Neural cell (in vitro differentiated cells): ENCODE data around the gene UQCC2.

Source experiments
- EP300 ChIP-seq: fragments of 450-650 bp; conservative IDR thresholded peaks from 2 replicates; pipeline ENCODE4 v1.6.1; 2014; ENCODE audit warnings: antibody characterized with exemption, mild to moderate bottlenecking, moderate library complexity; ENCODE audit not compliant: poor library complexity, severe bottlenecking
- TF ChIP-seq, protein P1 (sequence below): fragments of 450-650 bp; IDR thresholded peaks from 2 replicates; pipeline ENCODE4 v1.5.1; 2014; ENCODE audit warnings: antibody characterized with exemption, mild to moderate bottlenecking, moderate library complexity; ENCODE audit not compliant: poor library complexity, severe bottlenecking
- TF ChIP-seq, protein P2 (sequence below): IDR thresholded peaks from 2 replicates; pipeline ENCODE4 v1.6.1; 2012; ENCODE audit warnings: borderline replicate concordance

DNA sequence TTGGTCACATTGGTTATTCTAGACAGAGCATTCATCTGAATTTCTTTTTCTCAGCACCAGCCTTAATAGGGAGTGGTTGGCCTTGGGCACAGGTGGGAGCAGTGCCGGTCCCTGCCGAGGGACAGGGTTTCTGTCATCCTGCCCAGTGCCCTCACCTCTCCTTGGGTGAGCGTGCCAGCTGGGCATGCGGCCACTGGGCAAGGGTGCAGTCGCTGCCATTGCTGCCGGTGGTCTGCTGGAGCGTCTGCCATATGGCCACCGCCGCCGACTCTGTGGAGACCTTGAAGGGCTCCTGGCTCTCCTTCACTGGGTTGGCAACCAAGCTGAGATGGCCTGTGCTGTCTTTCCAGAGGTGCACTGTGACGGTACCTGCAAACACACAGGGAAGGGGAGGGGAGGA lies 16.4 kb upstream of the UQCC2 start:
- TF ChIP-seq, protein P1, sequence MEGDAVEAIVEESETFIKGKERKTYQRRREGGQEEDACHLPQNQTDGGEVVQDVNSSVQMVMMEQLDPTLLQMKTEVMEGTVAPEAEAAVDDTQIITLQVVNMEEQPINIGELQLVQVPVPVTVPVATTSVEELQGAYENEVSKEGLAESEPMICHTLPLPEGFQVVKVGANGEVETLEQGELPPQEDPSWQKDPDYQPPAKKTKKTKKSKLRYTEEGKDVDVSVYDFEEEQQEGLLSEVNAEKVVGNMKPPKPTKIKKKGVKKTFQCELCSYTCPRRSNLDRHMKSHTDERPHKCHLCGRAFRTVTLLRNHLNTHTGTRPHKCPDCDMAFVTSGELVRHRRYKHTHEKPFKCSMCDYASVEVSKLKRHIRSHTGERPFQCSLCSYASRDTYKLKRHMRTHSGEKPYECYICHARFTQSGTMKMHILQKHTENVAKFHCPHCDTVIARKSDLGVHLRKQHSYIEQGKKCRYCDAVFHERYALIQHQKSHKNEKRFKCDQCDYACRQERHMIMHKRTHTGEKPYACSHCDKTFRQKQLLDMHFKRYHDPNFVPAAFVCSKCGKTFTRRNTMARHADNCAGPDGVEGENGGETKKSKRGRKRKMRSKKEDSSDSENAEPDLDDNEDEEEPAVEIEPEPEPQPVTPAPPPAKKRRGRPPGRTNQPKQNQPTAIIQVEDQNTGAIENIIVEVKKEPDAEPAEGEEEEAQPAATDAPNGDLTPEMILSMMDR: no peak
- no peak for TF ChIP-seq EP300
- TF ChIP-seq, protein P2, sequence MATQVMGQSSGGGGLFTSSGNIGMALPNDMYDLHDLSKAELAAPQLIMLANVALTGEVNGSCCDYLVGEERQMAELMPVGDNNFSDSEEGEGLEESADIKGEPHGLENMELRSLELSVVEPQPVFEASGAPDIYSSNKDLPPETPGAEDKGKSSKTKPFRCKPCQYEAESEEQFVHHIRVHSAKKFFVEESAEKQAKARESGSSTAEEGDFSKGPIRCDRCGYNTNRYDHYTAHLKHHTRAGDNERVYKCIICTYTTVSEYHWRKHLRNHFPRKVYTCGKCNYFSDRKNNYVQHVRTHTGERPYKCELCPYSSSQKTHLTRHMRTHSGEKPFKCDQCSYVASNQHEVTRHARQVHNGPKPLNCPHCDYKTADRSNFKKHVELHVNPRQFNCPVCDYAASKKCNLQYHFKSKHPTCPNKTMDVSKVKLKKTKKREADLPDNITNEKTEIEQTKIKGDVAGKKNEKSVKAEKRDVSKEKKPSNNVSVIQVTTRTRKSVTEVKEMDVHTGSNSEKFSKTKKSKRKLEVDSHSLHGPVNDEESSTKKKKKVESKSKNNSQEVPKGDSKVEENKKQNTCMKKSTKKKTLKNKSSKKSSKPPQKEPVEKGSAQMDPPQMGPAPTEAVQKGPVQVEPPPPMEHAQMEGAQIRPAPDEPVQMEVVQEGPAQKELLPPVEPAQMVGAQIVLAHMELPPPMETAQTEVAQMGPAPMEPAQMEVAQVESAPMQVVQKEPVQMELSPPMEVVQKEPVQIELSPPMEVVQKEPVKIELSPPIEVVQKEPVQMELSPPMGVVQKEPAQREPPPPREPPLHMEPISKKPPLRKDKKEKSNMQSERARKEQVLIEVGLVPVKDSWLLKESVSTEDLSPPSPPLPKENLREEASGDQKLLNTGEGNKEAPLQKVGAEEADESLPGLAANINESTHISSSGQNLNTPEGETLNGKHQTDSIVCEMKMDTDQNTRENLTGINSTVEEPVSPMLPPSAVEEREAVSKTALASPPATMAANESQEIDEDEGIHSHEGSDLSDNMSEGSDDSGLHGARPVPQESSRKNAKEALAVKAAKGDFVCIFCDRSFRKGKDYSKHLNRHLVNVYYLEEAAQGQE: no peak
